ENCODE results near the gene PROCR. TPM values are rescaled to one million over a fixed set of nuclear protein-coding genes. Genes with fewer than 3 reads are reported as not detected.
A peak's percentile ranks its signal among the peaks of the same experiment; 100 is the strongest.

The PROCR gene
- total RNA-seq, 1 donor = 38.0 TPM

DNA sequence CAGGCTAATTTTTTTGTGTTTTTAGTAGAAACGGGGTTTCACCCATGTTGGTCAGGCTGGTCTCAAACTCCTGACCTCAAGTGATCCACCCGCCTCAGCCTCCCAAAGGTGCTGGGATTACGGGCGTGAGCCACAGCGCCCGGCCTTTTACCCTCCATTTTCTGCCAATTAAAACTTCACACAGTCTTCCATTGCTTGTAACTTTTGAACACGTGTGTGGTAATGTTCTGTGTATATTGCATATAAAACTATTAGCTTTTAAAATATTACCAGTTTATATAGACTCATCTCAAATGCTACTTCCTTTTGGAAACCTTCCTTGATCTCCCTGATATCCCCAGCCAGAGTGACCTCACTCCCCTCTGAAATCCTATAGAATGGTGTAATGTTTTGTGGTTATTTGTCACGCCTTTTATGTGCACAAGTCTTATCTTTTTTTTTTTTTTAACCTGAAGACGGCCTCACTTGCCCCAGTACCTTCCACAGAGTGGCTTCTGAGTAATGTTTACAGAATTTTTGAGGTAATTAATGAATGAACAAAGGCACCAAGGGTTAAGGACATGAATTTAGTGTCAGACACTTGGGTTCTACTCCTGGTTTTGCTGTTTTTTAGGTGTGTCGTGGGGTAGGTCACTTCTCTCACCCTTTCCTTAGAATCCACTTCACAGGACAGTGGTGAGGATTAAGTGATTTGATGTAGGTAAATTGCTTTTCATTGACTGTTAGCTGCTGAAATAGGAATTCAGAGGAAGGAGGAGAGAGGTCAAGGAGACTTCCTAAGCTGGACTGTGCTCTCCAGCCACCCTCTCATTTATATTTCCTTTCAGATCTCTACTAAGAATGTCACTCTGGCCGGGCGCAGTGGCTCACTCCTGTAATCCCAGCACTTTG lies 43.4 kb downstream of the PROCR start:
- TF ChIP-seq, protein P1, sequence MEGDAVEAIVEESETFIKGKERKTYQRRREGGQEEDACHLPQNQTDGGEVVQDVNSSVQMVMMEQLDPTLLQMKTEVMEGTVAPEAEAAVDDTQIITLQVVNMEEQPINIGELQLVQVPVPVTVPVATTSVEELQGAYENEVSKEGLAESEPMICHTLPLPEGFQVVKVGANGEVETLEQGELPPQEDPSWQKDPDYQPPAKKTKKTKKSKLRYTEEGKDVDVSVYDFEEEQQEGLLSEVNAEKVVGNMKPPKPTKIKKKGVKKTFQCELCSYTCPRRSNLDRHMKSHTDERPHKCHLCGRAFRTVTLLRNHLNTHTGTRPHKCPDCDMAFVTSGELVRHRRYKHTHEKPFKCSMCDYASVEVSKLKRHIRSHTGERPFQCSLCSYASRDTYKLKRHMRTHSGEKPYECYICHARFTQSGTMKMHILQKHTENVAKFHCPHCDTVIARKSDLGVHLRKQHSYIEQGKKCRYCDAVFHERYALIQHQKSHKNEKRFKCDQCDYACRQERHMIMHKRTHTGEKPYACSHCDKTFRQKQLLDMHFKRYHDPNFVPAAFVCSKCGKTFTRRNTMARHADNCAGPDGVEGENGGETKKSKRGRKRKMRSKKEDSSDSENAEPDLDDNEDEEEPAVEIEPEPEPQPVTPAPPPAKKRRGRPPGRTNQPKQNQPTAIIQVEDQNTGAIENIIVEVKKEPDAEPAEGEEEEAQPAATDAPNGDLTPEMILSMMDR (IDR thresholded peaks at IDR 0.05; ENCODE audit: extremely low read depth, low read depth, low read length) = no peak
- Histone ChIP-seq H3K4me1 (ENCODE audit: insufficient read depth, low read length) (peaks cover 3% of the 10 kb centered on the region), H4K20me1 (ENCODE audit: insufficient read depth, low read length) (no peaks in the 10 kb centered on the region), H3K36me3 (ENCODE audit: insufficient read depth, low read length) (no peaks in the 10 kb centered on the region), H3K27ac (ENCODE audit: low read depth, low read length) (no peak overlapping the region), H3K4me3 (ENCODE audit: insufficient read depth, low read length) (no peak overlapping the region), H2AFZ (ENCODE audit: low read length) (no peak overlapping the region), H3K9me3 (ENCODE audit: low read depth, low read length) (no peaks in the 10 kb centered on the region), H3K27me3 (ENCODE audit: insufficient read depth, low read length) (no peaks in the 10 kb centered on the region), H3K4me2 (ENCODE audit: insufficient read depth, low read length) (peak overlapping the region; percentile 9), H3K79me2 (ENCODE audit: insufficient read depth, low read length) (no peaks in the 10 kb centered on the region)
- DNase-seq (ENCODE audit: insufficient read length, low spot score, missing footprints) = peak; percentile 38

DNA sequence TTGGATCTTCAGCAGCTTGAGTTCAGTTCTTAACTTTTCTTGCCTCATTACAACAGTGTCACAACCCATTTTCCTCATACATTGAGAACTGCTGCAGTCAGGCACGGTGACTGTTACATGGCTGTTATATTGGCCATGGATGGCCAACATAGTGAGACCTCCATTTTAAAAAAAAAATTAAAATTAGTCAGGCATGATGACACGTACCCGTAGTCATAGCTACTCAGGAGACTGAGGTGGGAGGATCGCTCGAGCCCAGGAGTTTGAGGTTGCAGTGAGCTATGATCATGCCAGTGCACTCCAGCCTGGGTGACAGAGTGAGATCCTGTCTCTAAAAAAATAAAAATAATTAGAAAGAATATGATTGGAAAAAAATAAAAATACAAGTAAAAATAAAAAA lies 44.7 kb downstream of the PROCR start:
- Histone ChIP-seq H4K20me1 (ENCODE audit: insufficient read depth, low read length) (no peaks in the 10 kb centered on the region), H3K4me1 (ENCODE audit: insufficient read depth, low read length) (peaks cover 3% of the 10 kb centered on the region), H3K36me3 (ENCODE audit: insufficient read depth, low read length) (no peaks in the 10 kb centered on the region), H3K9me3 (ENCODE audit: low read depth, low read length) (no peaks in the 10 kb centered on the region), H3K27ac (ENCODE audit: low read depth, low read length) (no peak overlapping the region), H3K4me2 (ENCODE audit: insufficient read depth, low read length) (no peak overlapping the region), H3K4me3 (ENCODE audit: insufficient read depth, low read length) (no peak overlapping the region), H3K79me2 (ENCODE audit: insufficient read depth, low read length) (no peaks in the 10 kb centered on the region), H2AFZ (ENCODE audit: low read length) (no peak overlapping the region), H3K27me3 (ENCODE audit: insufficient read depth, low read length) (no peaks in the 10 kb centered on the region)
- no peak for DNase-seq (ENCODE audit: insufficient read length, low spot score, missing footprints)
- TF ChIP-seq, protein P1 (IDR thresholded peaks at IDR 0.05; ENCODE audit: extremely low read depth, low read depth, low read length) = no peak

DNA sequence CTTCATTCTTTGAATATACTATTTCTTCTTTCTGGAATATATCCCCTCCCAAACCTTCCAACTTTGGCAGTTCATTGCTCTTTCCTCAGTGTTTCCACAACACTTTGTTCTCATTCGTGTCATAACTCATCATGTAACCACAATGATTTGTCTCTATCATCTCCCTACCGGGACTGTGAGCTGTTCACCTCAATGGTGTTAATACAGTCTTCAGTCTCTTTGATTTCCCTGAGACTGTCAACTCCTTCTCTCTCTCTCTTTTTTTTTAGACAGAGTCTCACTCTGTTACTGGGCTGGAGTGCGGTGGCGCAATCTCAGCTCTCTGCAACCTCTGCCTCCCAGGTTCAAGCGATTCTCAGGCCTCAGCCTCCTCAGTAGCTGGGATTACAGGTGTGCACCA lies 52.1 kb downstream of the PROCR start:
- Histone ChIP-seq H3K9me3 (ENCODE audit: low read depth, low read length) (no peaks in the 10 kb centered on the region), H3K4me3 (ENCODE audit: insufficient read depth, low read length) (no peak overlapping the region)
- TF ChIP-seq, protein P1 (IDR thresholded peaks at IDR 0.05; ENCODE audit: extremely low read depth, low read depth, low read length) = no peak

DNA sequence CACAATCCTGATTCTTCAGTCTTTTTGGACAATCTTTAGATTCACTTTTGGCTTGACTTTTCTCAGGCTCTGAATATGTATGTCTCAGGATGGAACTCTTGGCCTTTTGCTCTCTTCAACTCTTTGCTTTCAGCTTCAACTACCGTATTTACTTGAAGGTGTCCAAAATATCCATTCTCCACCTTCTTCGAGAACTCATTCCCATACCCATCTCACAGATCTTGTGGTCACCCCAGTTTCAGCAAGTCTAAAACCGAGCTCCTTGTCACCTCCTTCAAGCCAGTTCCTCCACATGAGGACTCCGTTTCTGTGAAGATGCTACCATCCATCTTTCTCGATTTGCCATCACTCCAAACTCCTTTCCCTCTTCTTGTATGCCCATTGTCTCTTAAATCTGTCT lies 52.7 kb downstream of the PROCR start:
- Histone ChIP-seq H3K27ac (ENCODE audit: low read depth, low read length) (no peak overlapping the region), H3K4me1 (ENCODE audit: insufficient read depth, low read length) (peaks cover 2% of the 10 kb centered on the region), H3K27me3 (ENCODE audit: insufficient read depth, low read length) (peaks cover 20% of the 10 kb centered on the region), H3K36me3 (ENCODE audit: insufficient read depth, low read length) (no peaks in the 10 kb centered on the region), H3K9me3 (ENCODE audit: low read depth, low read length) (no peaks in the 10 kb centered on the region), H2AFZ (ENCODE audit: low read length) (no peak overlapping the region), H3K4me2 (ENCODE audit: insufficient read depth, low read length) (no peak overlapping the region), H3K79me2 (ENCODE audit: insufficient read depth, low read length) (no peaks in the 10 kb centered on the region), H4K20me1 (ENCODE audit: insufficient read depth, low read length) (peaks cover 13% of the 10 kb centered on the region), H3K4me3 (ENCODE audit: insufficient read depth, low read length) (no peak overlapping the region)
- DNase-seq (ENCODE audit: insufficient read length, low spot score, missing footprints) = no peak
- TF ChIP-seq, protein P1 (IDR thresholded peaks at IDR 0.05; ENCODE audit: extremely low read depth, low read depth, low read length) = no peak

More for the DNA sequence above, 52.1 kb downstream of the PROCR start:
- Histone ChIP-seq H3K4me1 (ENCODE audit: insufficient read depth, low read length) (peaks cover 2% of the 10 kb centered on the region), H3K27me3 (ENCODE audit: insufficient read depth, low read length) (peaks cover 20% of the 10 kb centered on the region), H2AFZ (ENCODE audit: low read length) (no peak overlapping the region), H3K36me3 (ENCODE audit: insufficient read depth, low read length) (no peaks in the 10 kb centered on the region), H3K4me2 (ENCODE audit: insufficient read depth, low read length) (no peak overlapping the region), H3K27ac (ENCODE audit: low read depth, low read length) (no peak overlapping the region), H4K20me1 (ENCODE audit: insufficient read depth, low read length) (peaks cover 13% of the 10 kb centered on the region), H3K79me2 (ENCODE audit: insufficient read depth, low read length) (no peaks in the 10 kb centered on the region)
- DNase-seq (ENCODE audit: insufficient read length, low spot score, missing footprints) = no peak

Measured in osteoblast (primary cell).